Ishikawa (cell line): ENCODE results near the gene AHCYL2.

ENCODE experiments used
- CEBPB ChIP-seq: IDR thresholded peaks from 2 replicates; pipeline ENCODE4 v1.6.1; 2012
- CREB1 ChIP-seq: IDR thresholded peaks from 2 replicates; pipeline ENCODE4 v1.6.1; 2012; ENCODE audit warnings: low read depth
- EGR1 ChIP-seq: IDR thresholded peaks from 2 replicates; pipeline ENCODE4 v1.6.1; 2012
- EP300 ChIP-seq: IDR thresholded peaks from 2 replicates; pipeline ENCODE4 v1.6.1; 2012; ENCODE audit warnings: borderline replicate concordance
- FOXM1 ChIP-seq: IDR thresholded peaks from 2 replicates; pipeline ENCODE4 v1.6.1; 2012; ENCODE audit warnings: low read depth, borderline replicate concordance
- NFIC ChIP-seq: IDR thresholded peaks from 2 replicates; pipeline ENCODE4 v1.6.1; 2012
- RAD21 ChIP-seq: IDR thresholded peaks from 2 replicates; pipeline ENCODE4 v1.6.1; 2012; ENCODE audit warnings: low read depth
- TAF1 ChIP-seq: IDR thresholded peaks from 2 replicates; pipeline ENCODE4 v1.6.1; 2012; ENCODE audit warnings: low read depth, mild to moderate bottlenecking
- TCF12 ChIP-seq: IDR thresholded peaks from 2 replicates; pipeline ENCODE4 v1.6.1; 2012; ENCODE audit warnings: low read depth
- TEAD4 ChIP-seq: IDR thresholded peaks from 2 replicates; pipeline ENCODE4 v1.6.1; 2012
- YY1 ChIP-seq: IDR thresholded peaks from 2 replicates; pipeline ENCODE4 v1.6.1; 2012; ENCODE audit warnings: low read depth
- ZBTB7A ChIP-seq: IDR thresholded peaks from 2 replicates; pipeline ENCODE4 v1.6.1; 2012; ENCODE audit warnings: low read depth
- TF ChIP-seq, protein P1 (sequence below): IDR thresholded peaks from 2 replicates; pipeline ENCODE4 v1.6.1; 2012
- TF ChIP-seq, protein P2 (sequence below): IDR thresholded peaks from 2 replicates; pipeline ENCODE4 v1.6.1; 2012
- TF ChIP-seq, protein P3 (sequence below): IDR thresholded peaks from 2 replicates; pipeline ENCODE4 v1.6.1; 2012; ENCODE audit warnings: low read depth, mild to moderate bottlenecking

The AHCYL2 gene

DNA sequence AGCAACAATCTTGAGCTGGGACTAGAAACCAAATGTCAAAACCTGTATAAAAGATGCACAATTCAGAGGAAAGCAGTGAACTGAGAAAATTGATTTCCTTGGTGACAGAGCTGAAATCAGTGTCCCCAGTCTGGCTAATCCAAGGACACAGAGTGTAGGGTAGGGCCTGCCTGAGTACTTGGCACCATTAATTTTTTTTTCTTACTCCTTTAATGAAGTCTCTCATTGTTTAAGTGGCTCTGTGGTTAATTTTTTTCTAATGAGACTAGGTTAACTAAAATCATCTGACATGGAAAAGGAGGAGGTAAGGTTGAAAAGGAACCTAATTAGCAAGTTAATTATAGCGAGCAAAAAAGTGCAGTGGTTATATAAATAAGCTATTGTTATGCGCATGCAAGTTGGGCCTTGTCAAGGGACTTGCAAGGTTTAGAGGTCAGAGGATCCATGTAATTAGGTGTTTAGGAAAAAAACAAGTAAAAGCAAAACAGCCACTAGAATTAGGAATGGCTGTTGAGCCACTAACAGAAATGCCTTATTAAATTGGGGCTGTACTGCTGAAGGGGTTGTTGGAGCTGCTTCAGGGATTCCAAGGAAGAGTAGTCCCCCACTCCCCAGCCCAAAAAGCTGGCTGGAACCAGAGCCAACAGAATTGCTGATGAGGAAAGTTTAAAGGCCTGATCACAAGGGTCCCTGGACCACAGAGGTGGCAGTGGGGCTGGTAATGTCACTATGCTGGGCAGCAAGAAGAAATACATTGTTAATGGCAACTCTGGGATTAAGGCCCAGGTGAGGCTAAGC is 150.5 kb downstream of the AHCYL2 start:
- TF ChIP-seq TCF12 (no peak), NFIC (no peak), TAF1 (no peak), TEAD4 (no peak), EGR1 (no peak), FOXM1 (no peak), EP300 (no peak), CEBPB (no peak), YY1 (no peak), ZBTB7A (no peak), RAD21 (no peak), CREB1 (no peak)
- TF ChIP-seq, protein P1, sequence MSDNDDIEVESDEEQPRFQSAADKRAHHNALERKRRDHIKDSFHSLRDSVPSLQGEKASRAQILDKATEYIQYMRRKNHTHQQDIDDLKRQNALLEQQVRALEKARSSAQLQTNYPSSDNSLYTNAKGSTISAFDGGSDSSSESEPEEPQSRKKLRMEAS, result no peak
- TF ChIP-seq, protein P2, sequence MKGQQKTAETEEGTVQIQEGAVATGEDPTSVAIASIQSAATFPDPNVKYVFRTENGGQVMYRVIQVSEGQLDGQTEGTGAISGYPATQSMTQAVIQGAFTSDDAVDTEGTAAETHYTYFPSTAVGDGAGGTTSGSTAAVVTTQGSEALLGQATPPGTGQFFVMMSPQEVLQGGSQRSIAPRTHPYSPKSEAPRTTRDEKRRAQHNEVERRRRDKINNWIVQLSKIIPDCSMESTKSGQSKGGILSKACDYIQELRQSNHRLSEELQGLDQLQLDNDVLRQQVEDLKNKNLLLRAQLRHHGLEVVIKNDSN, result no peak

DNA sequence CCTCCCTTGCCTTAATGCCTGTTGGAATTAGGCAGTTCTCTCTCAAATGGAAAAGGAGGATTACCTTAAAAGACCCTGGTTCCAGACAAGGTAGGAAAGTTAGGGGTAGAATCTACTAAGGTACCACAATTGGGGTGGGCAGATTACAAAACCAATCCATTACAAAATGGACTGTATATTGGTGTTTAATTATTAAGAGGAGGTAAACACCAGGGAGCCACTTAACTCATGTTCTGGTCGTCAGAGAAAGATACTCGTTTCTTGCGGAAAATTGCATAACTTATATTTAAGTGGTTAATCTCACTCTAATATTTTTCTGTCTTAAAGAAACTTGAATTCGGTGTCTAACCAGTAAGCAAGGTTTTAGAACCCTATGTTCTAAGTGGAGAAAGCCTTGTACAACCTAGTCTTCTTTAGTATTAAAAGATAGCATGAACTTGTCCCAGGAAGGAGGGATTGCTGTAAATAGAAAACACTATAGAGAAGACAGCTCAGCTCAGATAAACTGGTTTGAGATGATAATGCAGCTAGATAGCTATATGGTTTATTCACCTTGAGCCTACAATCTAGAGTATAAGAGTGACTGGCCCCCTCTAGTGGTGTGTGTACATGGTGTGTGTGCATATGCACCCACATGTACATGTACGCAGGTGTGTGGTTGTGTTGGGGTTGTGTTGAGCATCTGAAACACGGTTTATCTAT is 151.4 kb downstream of the AHCYL2 start:
- TF ChIP-seq, protein P3, sequence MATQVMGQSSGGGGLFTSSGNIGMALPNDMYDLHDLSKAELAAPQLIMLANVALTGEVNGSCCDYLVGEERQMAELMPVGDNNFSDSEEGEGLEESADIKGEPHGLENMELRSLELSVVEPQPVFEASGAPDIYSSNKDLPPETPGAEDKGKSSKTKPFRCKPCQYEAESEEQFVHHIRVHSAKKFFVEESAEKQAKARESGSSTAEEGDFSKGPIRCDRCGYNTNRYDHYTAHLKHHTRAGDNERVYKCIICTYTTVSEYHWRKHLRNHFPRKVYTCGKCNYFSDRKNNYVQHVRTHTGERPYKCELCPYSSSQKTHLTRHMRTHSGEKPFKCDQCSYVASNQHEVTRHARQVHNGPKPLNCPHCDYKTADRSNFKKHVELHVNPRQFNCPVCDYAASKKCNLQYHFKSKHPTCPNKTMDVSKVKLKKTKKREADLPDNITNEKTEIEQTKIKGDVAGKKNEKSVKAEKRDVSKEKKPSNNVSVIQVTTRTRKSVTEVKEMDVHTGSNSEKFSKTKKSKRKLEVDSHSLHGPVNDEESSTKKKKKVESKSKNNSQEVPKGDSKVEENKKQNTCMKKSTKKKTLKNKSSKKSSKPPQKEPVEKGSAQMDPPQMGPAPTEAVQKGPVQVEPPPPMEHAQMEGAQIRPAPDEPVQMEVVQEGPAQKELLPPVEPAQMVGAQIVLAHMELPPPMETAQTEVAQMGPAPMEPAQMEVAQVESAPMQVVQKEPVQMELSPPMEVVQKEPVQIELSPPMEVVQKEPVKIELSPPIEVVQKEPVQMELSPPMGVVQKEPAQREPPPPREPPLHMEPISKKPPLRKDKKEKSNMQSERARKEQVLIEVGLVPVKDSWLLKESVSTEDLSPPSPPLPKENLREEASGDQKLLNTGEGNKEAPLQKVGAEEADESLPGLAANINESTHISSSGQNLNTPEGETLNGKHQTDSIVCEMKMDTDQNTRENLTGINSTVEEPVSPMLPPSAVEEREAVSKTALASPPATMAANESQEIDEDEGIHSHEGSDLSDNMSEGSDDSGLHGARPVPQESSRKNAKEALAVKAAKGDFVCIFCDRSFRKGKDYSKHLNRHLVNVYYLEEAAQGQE, result no peak
- TF ChIP-seq RAD21, result peak; percentile 43; the same call in 1 of the 2 replicates

DNA sequence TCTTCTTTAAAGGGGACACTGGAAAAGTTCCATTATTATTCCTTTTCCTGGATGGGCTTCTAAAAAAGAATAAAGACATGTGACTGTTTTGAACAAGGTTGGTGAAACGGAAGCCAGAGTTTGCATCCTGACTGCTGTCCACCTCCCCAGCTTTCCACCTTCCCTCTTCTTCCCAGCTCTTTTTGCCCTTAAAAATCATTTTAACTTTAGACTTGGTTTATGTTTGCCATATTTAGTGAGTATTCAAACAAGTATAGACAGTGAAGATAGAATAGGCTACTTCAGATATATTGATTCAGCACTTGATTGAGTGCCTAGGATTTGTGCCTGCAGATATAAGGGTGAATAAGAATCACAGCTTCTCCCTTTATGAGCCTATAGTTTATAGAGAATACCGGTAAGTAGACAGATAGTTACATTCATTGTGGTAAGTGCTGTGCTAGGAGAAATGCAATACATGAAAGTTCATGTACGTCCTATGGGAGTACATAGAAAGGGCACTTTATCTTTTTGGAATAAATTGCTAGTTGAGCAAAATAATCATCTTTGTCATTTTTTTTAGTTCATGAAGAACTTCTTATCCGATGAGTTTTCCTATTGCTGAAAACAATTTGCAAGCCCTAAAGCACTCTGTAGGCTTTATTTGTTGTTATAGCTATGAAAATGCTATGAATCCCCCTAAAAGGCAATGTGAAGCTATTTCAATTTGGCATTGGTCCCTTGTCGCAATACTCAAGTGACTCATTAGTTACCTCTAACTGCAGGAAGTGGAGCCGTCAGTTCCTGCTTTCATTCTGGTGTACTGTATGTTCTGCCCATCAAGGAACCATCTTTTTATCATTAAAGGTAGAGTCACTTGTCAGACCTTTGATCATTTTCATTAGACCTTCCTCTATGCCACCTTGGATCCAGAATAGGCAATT is 152.2 kb downstream of the AHCYL2 start:
- TF ChIP-seq, protein P1, result no peak
- no peak for TF ChIP-seq EP300
- TF ChIP-seq CEBPB, result no peak
- TF ChIP-seq NFIC, result no peak
- TF ChIP-seq TEAD4, result no peak
- TF ChIP-seq RAD21, result no peak
- TF ChIP-seq, protein P3, result no peak
- no peak for TF ChIP-seq TAF1
- no peak for TF ChIP-seq ZBTB7A
- TF ChIP-seq YY1, result no peak
- no peak for TF ChIP-seq TCF12
- TF ChIP-seq CREB1, result no peak
- no peak for TF ChIP-seq EGR1
- no peak for TF ChIP-seq FOXM1
- TF ChIP-seq, protein P2, result no peak

DNA sequence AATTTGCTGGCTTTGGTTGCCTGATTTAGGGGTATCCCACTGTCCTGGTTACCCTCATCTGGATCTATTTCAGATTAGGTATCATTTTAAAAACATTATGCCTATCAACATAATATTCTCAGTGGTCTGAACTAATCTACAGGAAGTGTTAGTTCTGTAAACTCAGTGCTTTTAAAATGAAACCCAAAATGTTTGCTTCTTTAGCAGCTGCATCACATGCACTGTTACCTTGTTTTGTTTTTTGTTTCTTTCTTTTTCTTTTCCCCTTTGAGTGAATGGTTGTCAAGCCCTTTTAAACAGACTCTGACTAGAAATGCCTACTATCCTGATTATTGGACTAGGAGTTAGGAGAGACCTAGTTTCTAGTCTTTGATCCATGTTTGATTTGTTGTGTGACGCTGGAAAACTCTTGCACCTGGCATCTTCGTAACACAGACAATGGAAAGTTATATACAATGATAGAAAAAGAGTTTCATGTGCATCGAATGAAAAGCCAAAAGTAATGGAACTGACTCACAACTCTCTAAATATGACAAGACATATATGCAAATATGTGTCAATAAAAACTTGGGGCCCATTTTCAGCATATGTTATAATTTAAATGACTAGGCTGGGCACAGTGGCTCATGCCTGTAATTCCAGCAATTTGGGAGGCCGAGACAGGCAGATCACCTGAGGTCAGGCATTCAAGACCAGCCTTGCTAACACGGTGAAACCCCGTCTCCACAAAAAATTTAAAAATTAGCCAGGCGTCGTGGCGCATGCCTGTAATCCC is 157.1 kb downstream of the AHCYL2 start:
- TF ChIP-seq, protein P2, result no peak
- TF ChIP-seq RAD21 (no peak), TEAD4 (no peak), FOXM1 (no peak), EGR1 (no peak), EP300 (no peak), ZBTB7A (no peak), TAF1 (no peak), CEBPB (no peak), YY1 (no peak), NFIC (no peak), CREB1 (no peak), TCF12 (no peak)
- TF ChIP-seq, protein P1, result no peak
- TF ChIP-seq, protein P3, result no peak
